Measurements from ENCODE around the gene C10orf90. TPM values are rescaled to one million over a fixed set of nuclear protein-coding genes. Genes with fewer than 3 reads are reported as not detected.

C10orf90 gene
- total and polyA plus RNA-seq, 7 donors: 0.01 to 0.39 (median 0.07) TPM; not detected in 4

- Histone ChIP-seq H3K9me3 (no peaks in the 10 kb centered on the region), H3K36me3 (ENCODE audit: insufficient read depth in 1 of 2, low read depth in 1 of 2) (no peaks in the 10 kb centered on the region), H3K4me1 (no peaks in the 10 kb centered on the region), H3K4me3 (no peak overlapping the region), H3K27ac (no peak overlapping the region), H3K27me3 (ENCODE audit: insufficient read depth in 3 of 3, low read length in 2 of 3) (peaks cover 0 to 21% (median 20%) of the 10 kb centered on the region in 3 donors)
- 95 to 98% (median 97%) methylated on average over 6 of the region's 6 CpGs for WGBS, 3 donors
- no peak for DNase-seq
- no peak for ATAC-seq
- intact Hi-C loops (cut with DNase I): no loop called here
- no peak for TF ChIP-seq CTCF (IDR thresholded peaks at IDR 0.05)
These were observed 278.4 kb downstream of the C10orf90 start for GRCh38 chr10:126392068-126392467.

GRCh38 chr10:126391192-126391885, 279.2 kb downstream of the C10orf90 start:
- WGBS, 3 donors: 30 to 38% (median 33%) methylated on average over 9 of the region's 9 CpGs
- H3K27me3 ChIP-seq (ENCODE audit: insufficient read depth in 3 of 3, low read length in 2 of 3): peaks cover 0 to 28% (median 20%) of the 10 kb centered on the region in 3 donors
- TF ChIP-seq CTCF (IDR thresholded peaks at IDR 0.05): no peak
- H3K4me1 ChIP-seq: no peaks in the 10 kb centered on the region
- DNase-seq: no peak
- no peaks in the 10 kb centered on the region for H3K36me3 ChIP-seq (ENCODE audit: insufficient read depth in 1 of 2, low read depth in 1 of 2)
- ATAC-seq: no peak
- intact Hi-C loops (cut with DNase I): no loop called here
- no peak overlapping the region for H3K27ac ChIP-seq
- no peaks in the 10 kb centered on the region for H3K9me3 ChIP-seq
- H3K4me3 ChIP-seq: no peak overlapping the region

- no peak for ATAC-seq
- no peak for TF ChIP-seq CTCF (IDR thresholded peaks at IDR 0.05)
- Histone ChIP-seq H3K9me3 (no peaks in the 10 kb centered on the region), H3K4me3 (no peak overlapping the region), H3K4me1 (no peaks in the 10 kb centered on the region), H3K27me3 (ENCODE audit: insufficient read depth in 3 of 3, low read length in 2 of 3) (peaks cover 0 to 38% (median 20%) of the 10 kb centered on the region in 3 donors), H3K27ac (no peak overlapping the region), H3K36me3 (ENCODE audit: insufficient read depth in 1 of 2, low read depth in 1 of 2) (no peaks in the 10 kb centered on the region)
- no peak for DNase-seq
- WGBS, 3 donors: 94 to 95% (median 95%) methylated on average over 4 of the region's 4 CpGs
- intact Hi-C loops (cut with DNase I): no loop called here
These were observed 280.2 kb downstream of the C10orf90 start for GRCh38 chr10:126390324-126390723.

- 5 to 9% (median 6%) methylated on average over 98 to 127 of the region's 127 CpGs for whole genome bisulfite sequencing, 3 donors
- no peak within 1 kb of the TSS for H3K27ac ChIP-seq
- H3K9me3 ChIP-seq: no peaks in the 10 kb centered on the region
- H3K4me1 ChIP-seq: no peaks in the 10 kb centered on the region
- peak; percentile 62 to 69 for DNase-seq
- no peak for TF ChIP-seq CTCF (IDR thresholded peaks at IDR 0.05)
- intact Hi-C loops (cut with DNase I): loop anchor here in 1 of 2 donors (5.0 kb wide), 1 partner anchor 401 kb away; no protein-coding TSS in a partner anchor
- peak in 1 of 4 donors; percentile 37 for ATAC-seq
- no peaks in the 10 kb centered on the region for H3K36me3 ChIP-seq (ENCODE audit: insufficient read depth in 1 of 2, low read depth in 1 of 2)
- peak within 1 kb of the TSS; percentile 56 for H3K4me3 ChIP-seq
- H3K27me3 ChIP-seq (ENCODE audit: insufficient read depth in 3 of 3, low read length in 2 of 3): peaks cover 0 to 45% (median 20%) of the 10 kb centered on the region in 3 donors
These were observed 282.3 kb downstream of the C10orf90 start, which contains the start of gene ADAM12 for GRCh38 chr10:126387931-126388911. Gene ADAM12 (minus strand): TSS chr10:126388477. CDS start chr10:126388145, 332 bp downstream.

Data from psoas muscle (tissue), 8 donors.